PC-9 (cell line): ENCODE measurements around the gene ASXL1.

ENCODE experiments used
- EZH2 ChIP-seq: fragments of 200-600 bp; sonication (generic); IDR thresholded peaks from 2 replicates; pipeline ENCODE4 v1.8.0; 2017; ENCODE audit warnings: antibody characterized with exemption, low read depth
- TF ChIP-seq, protein P1 (sequence below): fragments of 200-600 bp; sonication (generic); conservative IDR thresholded peaks from 2 replicates; pipeline ENCODE4 v1.6.1; 2017; ENCODE audit warnings: mixed run types, antibody characterized with exemption, mild to moderate bottlenecking, moderate library complexity

GRCh38 chr20:32364554-32365208 is 6.5 kb downstream of the ASXL1 start:
- TF ChIP-seq, protein P1, sequence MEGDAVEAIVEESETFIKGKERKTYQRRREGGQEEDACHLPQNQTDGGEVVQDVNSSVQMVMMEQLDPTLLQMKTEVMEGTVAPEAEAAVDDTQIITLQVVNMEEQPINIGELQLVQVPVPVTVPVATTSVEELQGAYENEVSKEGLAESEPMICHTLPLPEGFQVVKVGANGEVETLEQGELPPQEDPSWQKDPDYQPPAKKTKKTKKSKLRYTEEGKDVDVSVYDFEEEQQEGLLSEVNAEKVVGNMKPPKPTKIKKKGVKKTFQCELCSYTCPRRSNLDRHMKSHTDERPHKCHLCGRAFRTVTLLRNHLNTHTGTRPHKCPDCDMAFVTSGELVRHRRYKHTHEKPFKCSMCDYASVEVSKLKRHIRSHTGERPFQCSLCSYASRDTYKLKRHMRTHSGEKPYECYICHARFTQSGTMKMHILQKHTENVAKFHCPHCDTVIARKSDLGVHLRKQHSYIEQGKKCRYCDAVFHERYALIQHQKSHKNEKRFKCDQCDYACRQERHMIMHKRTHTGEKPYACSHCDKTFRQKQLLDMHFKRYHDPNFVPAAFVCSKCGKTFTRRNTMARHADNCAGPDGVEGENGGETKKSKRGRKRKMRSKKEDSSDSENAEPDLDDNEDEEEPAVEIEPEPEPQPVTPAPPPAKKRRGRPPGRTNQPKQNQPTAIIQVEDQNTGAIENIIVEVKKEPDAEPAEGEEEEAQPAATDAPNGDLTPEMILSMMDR, result no peak
- no peak for TF ChIP-seq EZH2
